Activated CD4-positive, CD25-positive, alpha-beta regulatory T cell (primary cell): ENCODE measurements around the gene TRMT61A.
A peak's percentile ranks its signal among the peaks of the same experiment; 100 is the strongest.
"Not testable (repeated sequence)": the region's sequence is repeated elsewhere in the genome, so short reads cannot be mapped to it uniquely, and the experiment has no call there.

Source experiments
- DNase-seq, 4 experiments: peaks; one replicate each; lab custom pipeline; 2025; lab: John Stamatoyannopoulos, UW

TRMT61A gene

GRCh38 chr14:103509864-103510723 is 18.9 kb upstream of the TRMT61A start:
- no peak for DNase-seq

GRCh38 chr14:103510724-103511693 is 18.0 kb upstream of the TRMT61A start:
- no peak for DNase-seq

DNA sequence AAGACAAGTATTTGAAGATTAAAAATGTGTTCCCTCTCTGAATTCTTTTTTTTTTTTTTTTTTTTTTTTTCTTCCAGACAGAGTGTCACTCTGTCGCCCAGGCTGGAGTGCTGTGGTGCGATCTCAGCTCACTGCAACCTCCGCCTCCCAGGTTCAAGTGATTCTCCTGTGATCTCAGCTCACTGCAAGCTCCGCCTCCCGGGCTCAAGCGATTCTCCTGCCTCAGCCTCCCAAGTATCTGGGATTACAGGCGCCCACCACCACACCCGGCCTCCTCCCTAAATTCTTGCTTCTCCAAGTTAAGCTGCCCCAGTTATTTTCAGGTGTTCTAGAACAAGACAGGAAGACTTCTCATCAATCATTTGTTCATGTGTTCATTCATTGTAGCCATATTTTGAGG is 16.8 kb upstream of the TRMT61A start:
- not testable (repeated sequence) for DNase-seq

DNA sequence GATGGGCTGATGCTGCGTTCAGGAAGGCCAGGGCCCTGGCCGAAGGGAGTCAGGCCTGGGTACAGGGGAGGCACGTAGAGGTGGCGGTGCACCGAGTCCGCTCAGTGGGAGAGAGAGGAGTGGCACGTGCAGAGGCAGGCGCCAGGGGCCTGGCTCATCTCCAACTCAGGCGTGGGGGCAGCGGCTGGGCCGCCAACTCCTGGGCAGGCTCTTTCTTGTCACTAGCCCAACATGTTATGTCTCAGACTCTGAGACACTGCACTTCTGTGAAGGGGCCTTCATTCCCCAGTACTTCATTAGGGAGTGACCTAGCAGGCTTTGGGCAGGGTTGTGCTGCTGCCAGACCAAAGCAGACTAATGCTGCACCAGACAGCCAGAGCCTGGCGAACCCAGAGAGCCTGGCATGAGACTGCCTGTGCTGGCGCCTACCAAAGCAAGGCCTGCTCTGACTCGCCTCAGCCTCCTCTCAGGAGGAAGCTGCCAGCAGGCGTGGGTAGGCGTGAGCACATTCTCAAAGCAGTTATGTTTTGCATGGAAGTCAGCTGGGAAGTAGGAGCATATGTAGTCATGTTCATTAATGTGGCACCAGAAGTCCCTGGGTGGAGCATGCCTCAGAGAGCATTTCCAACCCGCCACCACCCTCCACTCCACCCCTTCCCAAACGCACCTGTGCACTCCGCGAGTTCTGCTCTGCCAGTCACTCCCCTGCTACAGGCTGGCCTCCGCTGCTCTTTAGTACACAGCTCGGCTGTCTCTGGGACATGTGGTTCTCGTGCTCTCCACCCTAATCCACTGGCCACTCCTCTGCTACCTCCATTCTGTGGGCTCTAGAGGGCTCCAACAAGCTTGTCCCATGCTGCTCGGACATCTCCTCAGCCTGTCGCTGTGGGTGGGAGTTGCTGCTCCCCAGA is 16.0 kb upstream of the TRMT61A start:
- DNase-seq, result no peak

GRCh38 chr14:103514596-103515421 is 14.2 kb upstream of the TRMT61A start:
- DNase-seq, result no peak

- DNase-seq, result no peak
Measured at GRCh38 chr14:103516426-103517173, 12.4 kb upstream of the TRMT61A start.

DNA sequence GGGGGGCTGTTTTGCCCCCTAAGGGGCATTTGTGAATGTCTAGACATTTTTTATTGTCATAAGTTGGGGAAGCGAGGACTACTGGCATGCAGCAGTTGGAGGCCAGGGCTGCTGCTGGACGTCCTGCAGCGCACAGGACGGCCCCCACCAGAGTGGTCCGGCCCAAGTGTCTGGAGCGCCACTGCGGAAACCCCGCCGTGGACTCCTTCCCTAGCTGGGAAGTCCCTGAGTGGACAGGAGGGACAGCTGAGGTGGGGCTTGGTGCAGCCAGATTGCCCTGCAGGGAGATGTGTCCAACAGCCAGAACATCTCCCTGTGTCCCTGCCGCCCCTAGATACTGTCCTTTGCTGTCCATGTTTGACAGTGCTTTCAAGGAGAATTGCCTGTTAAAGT is 11.8 kb upstream of the TRMT61A start:
- DNase-seq, result no peak

DNA sequence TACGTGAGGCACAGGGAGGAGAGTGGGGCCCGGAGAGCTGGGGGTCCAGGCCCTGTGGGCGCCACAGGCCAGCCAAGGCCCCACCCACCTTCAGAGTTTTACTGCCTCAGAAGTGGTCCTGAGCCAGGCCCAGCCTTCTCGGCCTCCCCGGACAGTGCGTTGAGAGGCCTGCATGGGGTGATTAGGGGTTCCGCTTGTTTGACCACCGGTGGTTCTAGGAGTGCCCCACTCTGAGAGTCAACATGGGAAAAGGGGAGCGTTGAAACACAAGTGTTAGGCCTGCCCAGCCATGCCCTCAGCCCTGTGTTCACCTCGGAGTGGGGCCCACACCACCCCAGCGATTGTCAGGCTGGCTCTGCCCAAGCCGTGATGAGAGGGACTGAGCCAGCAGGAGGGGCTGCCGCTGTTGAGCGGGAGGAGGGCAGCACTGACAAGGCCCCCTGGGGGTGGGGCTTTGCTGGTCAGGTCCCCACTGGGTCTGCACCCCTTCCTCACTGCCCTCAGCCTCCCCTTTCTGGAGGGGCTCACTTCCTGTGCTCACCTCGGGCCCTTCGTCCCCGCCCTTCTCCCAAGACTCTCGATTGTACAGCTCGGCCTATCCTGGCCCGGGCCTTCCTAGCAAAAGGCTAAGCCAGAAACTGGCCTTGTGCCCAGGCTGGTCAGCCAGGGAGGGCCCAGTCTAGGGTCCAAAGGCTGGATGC is 11.1 kb upstream of the TRMT61A start:
- DNase-seq, result no peak

GRCh38 chr14:103518422-103519042 is 10.5 kb upstream of the TRMT61A start:
- peak in 3 of 4 experiments; percentile 25 to 40 (median 33) for DNase-seq

DNA sequence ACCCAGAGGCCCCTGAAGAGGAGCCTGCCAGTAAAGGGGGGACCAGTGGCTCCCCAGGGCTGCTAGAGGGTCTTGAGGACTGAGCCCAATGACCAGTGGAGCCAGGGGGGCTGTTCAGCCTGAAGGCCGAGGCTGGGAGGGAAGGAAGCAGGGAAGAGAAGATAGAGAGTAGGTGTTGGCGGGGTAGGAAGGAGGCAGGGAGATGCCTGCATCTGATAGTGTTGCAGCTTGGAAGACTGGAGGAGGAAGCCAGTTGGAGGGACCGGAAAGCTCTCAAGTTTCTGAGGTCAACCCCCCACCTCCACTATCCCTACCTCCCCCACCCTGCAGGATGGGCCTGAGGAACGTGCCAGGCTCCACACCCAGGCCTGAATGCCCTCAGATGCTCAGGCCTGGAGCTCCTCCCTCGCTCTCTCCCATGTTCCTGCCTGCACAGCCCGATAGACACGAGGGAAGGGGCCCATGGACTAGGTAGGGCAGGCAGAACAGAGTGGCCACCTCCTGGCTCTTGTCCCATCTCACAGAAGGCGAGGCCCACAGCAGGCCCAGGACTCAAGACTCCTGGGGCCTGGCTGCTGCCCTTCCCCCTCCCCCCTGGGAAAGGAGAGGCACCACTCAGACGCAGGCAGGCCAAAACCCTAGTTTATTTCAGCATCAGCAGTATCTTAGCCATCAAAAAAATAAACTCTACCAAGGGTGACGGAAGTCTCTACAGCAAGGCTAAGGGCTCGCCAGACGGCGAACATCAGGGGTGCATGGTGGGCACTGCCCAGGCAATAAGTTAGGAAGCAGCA is 9.8 kb upstream of the TRMT61A start:
- no peak for DNase-seq

DNA sequence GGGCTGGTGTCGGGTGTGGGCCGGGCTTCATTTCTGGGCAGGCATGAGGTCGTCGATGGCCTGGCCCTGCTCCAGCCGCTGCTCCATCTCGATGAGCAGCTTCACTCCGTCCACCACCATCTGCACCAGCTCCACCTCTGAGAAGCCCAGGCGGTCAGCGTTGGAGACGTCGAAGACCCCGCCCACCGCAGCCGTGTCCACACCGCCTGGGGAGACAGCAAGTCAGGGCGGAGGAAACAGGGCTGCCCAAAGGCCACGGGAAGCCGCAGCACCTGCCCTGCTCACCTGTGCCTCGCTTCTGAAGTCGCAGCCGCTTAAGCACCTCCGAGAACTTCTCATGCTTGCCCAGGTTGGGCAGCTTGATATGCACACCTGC is 9.2 kb upstream of the TRMT61A start:
- DNase-seq, result no peak

DNA sequence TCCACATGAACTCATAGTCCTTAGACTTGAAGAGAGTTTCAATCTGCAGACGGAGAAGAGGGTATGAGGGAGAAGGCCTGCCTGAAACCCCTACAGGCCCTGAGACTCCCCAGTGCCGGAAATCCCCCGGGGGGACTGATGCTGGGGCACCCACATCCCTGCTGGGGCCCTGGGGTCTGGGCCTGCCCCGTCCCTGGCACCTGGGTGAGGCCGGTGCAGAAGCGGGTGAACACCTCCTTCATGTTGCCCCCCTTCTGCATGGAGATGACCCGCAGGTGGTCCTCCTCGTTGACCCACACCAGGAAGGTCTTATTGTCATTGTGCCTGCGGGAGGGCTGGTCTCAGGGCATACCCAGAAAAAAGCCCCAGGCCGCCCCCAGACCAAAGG is 8.7 kb upstream of the TRMT61A start:
- DNase-seq, result no peak

GRCh38 chr14:103520657-103521437 is 8.1 kb upstream of the TRMT61A start:
- DNase-seq, result peak in 2 of 4 experiments; percentile 48 to 50

DNA sequence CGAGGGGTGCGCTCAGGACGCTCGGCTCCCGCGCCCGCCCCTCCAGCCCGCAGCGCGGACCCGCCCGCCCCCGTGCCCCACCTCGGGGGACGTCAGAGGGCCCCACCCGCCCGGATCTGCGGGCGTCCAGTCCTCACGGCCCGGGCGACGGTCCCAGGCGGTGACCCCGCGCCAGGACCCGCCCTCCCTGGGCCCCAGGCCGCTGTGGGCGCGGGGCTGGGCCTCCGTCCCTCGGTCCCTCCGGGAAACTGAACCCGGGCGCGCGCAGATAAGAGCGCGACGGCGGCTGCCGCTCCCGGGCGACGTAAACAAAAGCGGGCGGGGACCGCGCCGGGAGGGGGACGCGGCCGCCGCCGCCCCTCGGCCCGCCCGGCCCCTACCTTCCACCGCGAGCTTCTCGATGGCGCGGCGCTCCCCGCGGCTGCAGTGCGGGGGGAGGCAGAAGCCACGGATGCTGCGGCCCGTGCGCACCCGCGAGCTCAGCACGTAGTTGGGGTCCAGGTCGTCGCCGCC is 7.5 kb upstream of the TRMT61A start:
- DNase-seq, result no peak

GRCh38 chr14:103521951-103522563 is 6.9 kb upstream of the TRMT61A start:
- no peak for DNase-seq

GRCh38 chr14:103522649-103523574 is 6.1 kb upstream of the TRMT61A start, which contains the start of gene CKB:
CKB (minus strand) TSS chr14:103522830; CDS start chr14:103522493, 337 bp downstream.
- DNase-seq, result no peak
